SJSA1 (cell line): ENCODE results near the gene KLRK1. TPM values are rescaled to one million over a fixed set of nuclear protein-coding genes. Genes with fewer than 3 reads are reported as not detected.
"Not testable (repeated sequence)": the region's sequence is repeated elsewhere in the genome, so short reads cannot be mapped to it uniquely, and the experiment has no call there.

Source experiments
- DNase-seq, 2 experiments: peaks; one replicate each; pipeline ENCODE4 v3.0.0-alpha.2; 2015 to 2020; ENCODE audit warnings: low spot score in 2 of 2, low read depth in 1 of 2
- H3K27ac ChIP-seq: fragments of 250-450 bp; sonication (Bioruptor Pico); 2 replicates; pipeline ENCODE4 v1.5.1; 2020; ENCODE audit warnings: mild to moderate bottlenecking, moderate library complexity
- H3K27me3 ChIP-seq: fragments of 250-450 bp; sonication (Bioruptor Pico); replicated peaks from 2 replicates; pipeline ENCODE4 v1.5.1; 2020; ENCODE audit warnings: mild to moderate bottlenecking, moderate library complexity
- H3K36me3 ChIP-seq: fragments of 250-450 bp; sonication (Bioruptor Pico); 2 replicates; pipeline ENCODE4 v1.5.1; 2020; ENCODE audit warnings: mild to moderate bottlenecking
- H3K4me1 ChIP-seq: fragments of 250-450 bp; sonication (Bioruptor Pico); replicated peaks from 2 replicates; pipeline ENCODE4 v1.6.1; 2021; ENCODE audit warnings: mild to moderate bottlenecking
- H3K4me3 ChIP-seq: fragments of 250-450 bp; sonication (Bioruptor Pico); 2 replicates; pipeline ENCODE4 v1.5.1; 2020; ENCODE audit warnings: mild to moderate bottlenecking
- H3K9me3 ChIP-seq: fragments of 250-450 bp; sonication (Bioruptor Pico); replicated peaks from 2 replicates; pipeline ENCODE4 v1.5.1; 2020; ENCODE audit warnings: mild to moderate bottlenecking
- total RNA-seq: library from RNA; depleted of rRNA; stranded (reverse); fragments of >200 nt; shearing (Covaris generic); gene quantifications from 2 replicates; pipeline ENCODE4 v1.2.3, GENCODE V29; 2014

Gene KLRK1
- total RNA-seq, 1 experiment from 2014 or later, result not detected

DNA sequence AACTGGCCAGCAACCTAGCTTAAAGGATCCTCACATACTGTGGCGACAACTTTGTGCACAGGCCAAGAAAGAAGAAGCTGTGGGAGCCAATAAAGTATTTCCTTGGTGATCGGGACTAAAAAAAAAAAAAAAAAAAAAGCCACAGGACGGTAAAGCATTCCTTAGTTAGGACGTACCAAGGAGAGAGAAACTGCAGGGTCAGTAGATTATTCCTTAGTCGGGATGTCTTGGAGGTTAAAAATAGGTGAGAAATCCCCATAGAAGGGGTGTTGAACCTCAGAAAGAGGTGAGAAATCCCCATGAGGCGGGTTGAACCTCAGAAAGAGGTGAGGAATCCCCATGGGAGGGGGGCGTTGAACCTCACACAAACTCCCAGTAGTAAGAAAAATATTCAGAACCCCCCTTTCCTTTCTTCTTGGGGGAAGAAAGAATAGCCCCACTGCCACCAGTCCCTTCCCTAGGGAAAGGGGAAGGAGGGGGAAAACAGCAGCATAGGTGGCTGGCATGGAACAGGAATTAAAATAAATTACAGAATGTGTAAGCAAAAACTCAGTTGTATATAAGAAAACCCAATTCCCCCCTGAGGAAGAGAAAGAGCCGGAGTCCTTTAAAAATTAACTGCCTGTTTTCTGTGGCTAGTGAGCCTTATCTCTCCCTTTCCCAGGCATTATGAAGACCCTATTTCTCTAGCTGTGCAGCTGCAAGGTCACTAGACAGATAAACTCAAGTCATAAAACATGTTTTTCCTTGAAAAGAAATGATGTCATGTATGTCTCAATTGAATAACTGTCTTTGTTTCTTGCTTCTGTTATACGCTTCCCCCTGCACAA is 26.8 kb downstream of the KLRK1 start:
- peak overlapping the region; percentile 81 for H3K27ac ChIP-seq
- H3K36me3 ChIP-seq, result no peaks in the 10 kb centered on the region
- H3K27me3 ChIP-seq, result no peaks in the 10 kb centered on the region
- H3K4me1 ChIP-seq, result peaks cover 40% of the 10 kb centered on the region
- peaks cover 3% of the 10 kb centered on the region for H3K9me3 ChIP-seq
- peak in 1 of 2 experiments; percentile 62 for DNase-seq
- peak overlapping the region; percentile 42 for H3K4me3 ChIP-seq

DNA sequence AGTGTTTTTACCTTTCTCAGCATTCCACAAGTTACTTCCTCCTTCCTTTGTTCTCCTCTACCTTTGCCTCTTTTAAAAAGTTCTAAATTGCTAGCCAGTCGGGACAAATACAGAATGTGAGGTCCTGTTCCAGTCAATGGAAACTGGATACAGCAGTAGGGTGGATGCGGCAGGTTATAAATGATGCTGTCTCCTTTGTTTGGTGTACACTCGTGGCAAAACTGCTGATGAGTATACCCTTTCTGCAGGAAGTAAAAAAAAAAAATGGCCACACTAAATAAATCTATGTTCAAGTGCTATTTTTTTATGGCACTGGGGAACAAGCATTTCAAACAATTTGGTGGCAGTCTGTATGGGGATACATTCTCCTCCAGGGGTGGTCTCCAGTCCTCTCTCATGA is 27.5 kb downstream of the KLRK1 start:
- H3K27me3 ChIP-seq, result no peaks in the 10 kb centered on the region
- no peaks in the 10 kb centered on the region for H3K36me3 ChIP-seq
- H3K27ac ChIP-seq, result peak overlapping the region; percentile 81
- H3K9me3 ChIP-seq, result no peaks in the 10 kb centered on the region
- no peak overlapping the region for H3K4me3 ChIP-seq
- peaks cover 40% of the 10 kb centered on the region for H3K4me1 ChIP-seq
- DNase-seq, result no peak

DNA sequence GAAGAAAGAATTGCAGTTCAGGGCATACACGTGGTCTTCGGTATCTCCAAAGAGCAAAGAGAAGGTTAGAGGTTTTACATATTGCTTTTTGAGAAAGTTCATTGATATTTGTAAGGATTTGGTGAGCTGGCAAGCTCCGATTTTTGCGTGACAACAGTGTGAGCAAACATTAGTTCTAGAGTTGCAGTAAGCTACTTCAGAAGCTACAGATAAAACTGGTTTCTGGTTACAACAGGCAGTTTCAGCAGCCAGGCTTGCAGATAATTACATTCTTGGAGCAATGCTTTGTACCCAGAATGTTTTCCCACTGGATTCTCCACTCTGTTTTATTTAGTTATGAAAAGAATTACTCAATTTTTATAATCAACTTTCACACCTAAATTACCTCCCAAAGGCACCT is 28.2 kb downstream of the KLRK1 start:
- H3K27me3 ChIP-seq, result no peaks in the 10 kb centered on the region
- H3K27ac ChIP-seq, result peak overlapping the region; percentile 81; the same call in 1 of the 2 replicates
- DNase-seq, result no peak
- no peaks in the 10 kb centered on the region for H3K36me3 ChIP-seq
- no peak overlapping the region for H3K4me3 ChIP-seq
- no peaks in the 10 kb centered on the region for H3K9me3 ChIP-seq
- peaks cover 40% of the 10 kb centered on the region for H3K4me1 ChIP-seq

- Histone ChIP-seq H3K36me3 (no peaks in the 10 kb centered on the region), H3K4me1 (peaks cover 37% of the 10 kb centered on the region), H3K27me3 (no peaks in the 10 kb centered on the region), H3K27ac (no peak overlapping the region), H3K9me3 (no peaks in the 10 kb centered on the region), H3K4me3 (no peak overlapping the region)
- DNase-seq, result no peak
Observed at GRCh38 chr12:10361084-10361483, 28.8 kb downstream of the KLRK1 start.

DNA sequence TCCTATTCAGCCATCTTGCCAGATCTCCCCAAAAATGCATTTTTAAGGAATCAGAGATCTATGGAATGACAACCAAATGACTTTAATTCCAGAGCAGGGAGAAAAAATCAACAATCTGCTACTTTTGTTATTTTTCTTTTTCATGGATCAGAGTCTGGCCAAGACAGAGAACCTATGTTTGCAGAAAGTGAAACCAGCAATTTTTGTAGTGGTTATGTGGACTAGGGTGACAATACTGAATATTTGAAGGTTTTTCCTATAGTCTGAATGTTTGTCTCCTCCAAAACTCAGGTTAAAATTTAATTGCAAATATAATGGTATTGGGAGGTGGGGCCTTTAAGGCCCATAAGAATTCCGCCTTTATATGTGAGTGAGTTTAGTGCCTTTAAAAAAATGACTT is 30.9 kb downstream of the KLRK1 start:
- Histone ChIP-seq H3K36me3 (no peaks in the 10 kb centered on the region), H3K9me3 (no peaks in the 10 kb centered on the region), H3K4me1 (peaks cover 37% of the 10 kb centered on the region), H3K27ac (no peak overlapping the region), H3K4me3 (no peak overlapping the region), H3K27me3 (no peaks in the 10 kb centered on the region)
- DNase-seq, result no peak

- no peak overlapping the region for H3K27ac ChIP-seq
- H3K4me3 ChIP-seq, result no peak overlapping the region
- peaks cover 28% of the 10 kb centered on the region for H3K4me1 ChIP-seq
Observed at GRCh38 chr12:10358131-10358530, 31.7 kb downstream of the KLRK1 start.

DNA sequence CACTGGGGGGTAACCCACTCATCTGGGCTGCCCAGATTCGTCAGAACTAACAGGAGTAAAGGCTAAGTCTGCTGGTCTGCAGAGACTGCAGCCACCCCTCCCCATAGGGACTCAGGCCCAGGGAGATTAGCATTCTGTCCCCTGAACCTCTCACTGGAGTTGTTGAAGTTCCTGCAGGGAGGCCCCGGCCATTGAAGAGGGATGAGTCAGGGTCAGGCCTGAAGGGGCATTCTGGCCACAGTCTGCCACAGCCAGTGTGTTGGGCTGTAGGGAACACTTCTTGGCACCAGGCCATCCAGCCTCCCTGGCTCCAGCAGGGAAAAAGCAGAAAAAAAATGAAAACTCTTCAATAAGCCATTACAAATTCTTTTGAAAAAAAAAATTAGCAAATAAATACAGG is 35.3 kb downstream of the KLRK1 start:
- H3K9me3 ChIP-seq, result no peaks in the 10 kb centered on the region
- peak; percentile 72 to 89 for DNase-seq

More at GRCh38 chr12:10358131-10358530, 31.7 kb downstream of the KLRK1 start:
- no peak for DNase-seq
- Histone ChIP-seq H3K36me3 (no peaks in the 10 kb centered on the region), H3K27me3 (no peaks in the 10 kb centered on the region), H3K9me3 (no peaks in the 10 kb centered on the region)

GRCh38 chr12:10354071-10354470 is 35.8 kb downstream of the KLRK1 start:
- H3K36me3 ChIP-seq, result no peaks in the 10 kb centered on the region
- DNase-seq, result no peak
- no peak overlapping the region for H3K4me3 ChIP-seq
- H3K9me3 ChIP-seq, result no peaks in the 10 kb centered on the region
- peaks cover 11% of the 10 kb centered on the region for H3K4me1 ChIP-seq
- no peaks in the 10 kb centered on the region for H3K27me3 ChIP-seq
- H3K27ac ChIP-seq, result no peak overlapping the region

More for the DNA sequence above, 35.3 kb downstream of the KLRK1 start:
- H3K36me3 ChIP-seq, result no peaks in the 10 kb centered on the region
- peaks cover 11% of the 10 kb centered on the region for H3K4me1 ChIP-seq
- H3K4me3 ChIP-seq, result no peak overlapping the region
- no peaks in the 10 kb centered on the region for H3K27me3 ChIP-seq
- H3K27ac ChIP-seq, result no peak overlapping the region

GRCh38 chr12:10351457-10351856 is 38.4 kb downstream of the KLRK1 start:
- not testable (repeated sequence) for H3K36me3 ChIP-seq, H3K9me3 ChIP-seq, H3K27me3 ChIP-seq, DNase-seq, H3K4me3 ChIP-seq, H3K27ac ChIP-seq
- H3K4me1 ChIP-seq, result peaks cover 11% of the 10 kb centered on the region

DNA sequence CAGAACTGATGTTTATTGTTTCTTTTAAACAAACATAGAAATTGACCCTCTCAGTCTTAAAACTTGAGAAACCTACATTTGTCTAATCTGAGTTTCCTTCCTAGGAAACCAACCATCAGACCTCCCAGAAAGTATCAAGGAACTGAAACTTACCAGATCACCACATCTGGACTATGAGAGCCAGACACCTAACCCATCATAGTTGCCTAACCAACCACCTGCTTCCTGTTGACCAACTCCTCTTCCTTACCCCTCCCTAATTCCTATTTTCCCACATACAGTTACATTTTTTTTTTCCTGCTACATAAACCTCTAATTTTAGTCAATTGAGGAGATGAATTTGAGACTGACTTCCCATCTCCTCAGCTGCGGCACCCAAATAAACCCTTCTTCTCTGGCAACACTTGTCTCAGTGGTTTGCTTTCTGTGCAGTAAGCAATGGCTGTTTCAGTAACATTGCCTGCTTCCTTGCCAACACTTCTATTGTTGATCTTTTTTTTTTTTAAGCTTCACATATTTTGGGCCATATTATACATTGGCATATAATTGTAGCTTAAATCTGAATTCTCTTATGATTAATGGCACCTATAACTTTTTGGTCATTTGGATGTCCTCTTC is 47.8 kb downstream of the KLRK1 start:
- Histone ChIP-seq H3K4me1 (peaks cover 35% of the 10 kb centered on the region), H3K36me3 (no peaks in the 10 kb centered on the region), H3K27me3 (no peaks in the 10 kb centered on the region), H3K27ac (no peak overlapping the region), H3K9me3 (no peaks in the 10 kb centered on the region), H3K4me3 (no peak overlapping the region)
- DNase-seq, result peak in 1 of 2 experiments; percentile 25

- not testable (repeated sequence) for H3K9me3 ChIP-seq, H3K4me3 ChIP-seq, H3K27me3 ChIP-seq, H3K36me3 ChIP-seq
- peak overlapping the region; percentile 29 for H3K27ac ChIP-seq
- peak in 1 of 2 experiments; percentile 16 for DNase-seq
- H3K4me1 ChIP-seq, result peaks cover 35% of the 10 kb centered on the region
Observed at GRCh38 chr12:10340946-10341345, 48.9 kb downstream of the KLRK1 start.

GRCh38 chr12:10339053-10339840 is 50.6 kb downstream of the KLRK1 start:
- Histone ChIP-seq H3K36me3 (no peaks in the 10 kb centered on the region), H3K9me3 (no peaks in the 10 kb centered on the region), H3K27ac (peak overlapping the region; percentile 58), H3K4me1 (peaks cover 35% of the 10 kb centered on the region), H3K27me3 (no peaks in the 10 kb centered on the region), H3K4me3 (no peak overlapping the region)
- peak; percentile 47 to 66 for DNase-seq

DNA sequence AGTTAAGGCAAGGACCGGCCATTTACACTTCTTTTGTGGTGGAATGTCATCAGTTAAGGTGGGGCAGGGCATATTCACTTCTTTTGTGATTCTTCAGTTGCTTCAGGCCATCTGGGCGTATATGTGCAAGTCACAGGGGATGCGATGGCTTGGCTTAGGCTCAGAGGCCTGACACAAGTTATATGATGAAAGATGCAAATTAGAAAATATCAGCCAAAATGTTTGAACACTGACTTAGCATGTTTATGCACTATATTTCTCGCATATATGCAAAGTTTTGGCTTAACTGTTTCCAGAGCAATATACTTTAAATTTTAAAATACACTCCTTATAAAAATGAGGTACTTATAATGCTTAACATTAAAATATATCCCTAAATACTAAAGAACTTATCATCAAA is 51.4 kb downstream of the KLRK1 start:
- not testable (repeated sequence) for H3K27me3 ChIP-seq, DNase-seq, H3K27ac ChIP-seq, H3K36me3 ChIP-seq, H3K9me3 ChIP-seq, H3K4me3 ChIP-seq
- peaks cover 35% of the 10 kb centered on the region for H3K4me1 ChIP-seq

- peaks cover 25% of the 10 kb centered on the region for H3K4me1 ChIP-seq
- not testable (repeated sequence) for H3K4me3 ChIP-seq, H3K36me3 ChIP-seq, H3K27me3 ChIP-seq, H3K9me3 ChIP-seq, DNase-seq, H3K27ac ChIP-seq
Observed at GRCh38 chr12:10336196-10336595, 53.6 kb downstream of the KLRK1 start.
